Measurements from ENCODE around the gene NDUFAF4. TPM values are rescaled to one million over a fixed set of nuclear protein-coding genes. Genes with fewer than 3 reads are reported as not detected.

NDUFAF4 gene
- total and polyA plus RNA-seq, 8 donors, result 2.9 to 30.1 (median 11.0) TPM

GRCh38 chr6:96899451-96899998 is 1.8 kb upstream of the NDUFAF4 start:
- Histone ChIP-seq H3K27me3 (no peaks in the 10 kb centered on the region), H3K36me3 (peaks cover under 1 to 16% (median 13%) of the 10 kb centered on the region in 4 donors), H3K27ac (peak overlapping the region in 2 of 5 donors; percentile 92 to 93), H3K4me3 (no peak overlapping the region), H3K4me1 (peaks cover 0 to 40% (median 29%) of the 10 kb centered on the region in 4 donors), H3K9me3 (no peaks in the 10 kb centered on the region)
- DNase-seq, result peak in 1 of 2 donors; percentile 11
- TF ChIP-seq POLR2AphosphoS5 (IDR thresholded peaks at IDR 0.05), result no peak
- no peak for TF ChIP-seq POLR2A (IDR thresholded peaks at IDR 0.05)
- TF ChIP-seq EP300 (IDR thresholded peaks at IDR 0.05), result no peak
- TF ChIP-seq, protein P1, sequence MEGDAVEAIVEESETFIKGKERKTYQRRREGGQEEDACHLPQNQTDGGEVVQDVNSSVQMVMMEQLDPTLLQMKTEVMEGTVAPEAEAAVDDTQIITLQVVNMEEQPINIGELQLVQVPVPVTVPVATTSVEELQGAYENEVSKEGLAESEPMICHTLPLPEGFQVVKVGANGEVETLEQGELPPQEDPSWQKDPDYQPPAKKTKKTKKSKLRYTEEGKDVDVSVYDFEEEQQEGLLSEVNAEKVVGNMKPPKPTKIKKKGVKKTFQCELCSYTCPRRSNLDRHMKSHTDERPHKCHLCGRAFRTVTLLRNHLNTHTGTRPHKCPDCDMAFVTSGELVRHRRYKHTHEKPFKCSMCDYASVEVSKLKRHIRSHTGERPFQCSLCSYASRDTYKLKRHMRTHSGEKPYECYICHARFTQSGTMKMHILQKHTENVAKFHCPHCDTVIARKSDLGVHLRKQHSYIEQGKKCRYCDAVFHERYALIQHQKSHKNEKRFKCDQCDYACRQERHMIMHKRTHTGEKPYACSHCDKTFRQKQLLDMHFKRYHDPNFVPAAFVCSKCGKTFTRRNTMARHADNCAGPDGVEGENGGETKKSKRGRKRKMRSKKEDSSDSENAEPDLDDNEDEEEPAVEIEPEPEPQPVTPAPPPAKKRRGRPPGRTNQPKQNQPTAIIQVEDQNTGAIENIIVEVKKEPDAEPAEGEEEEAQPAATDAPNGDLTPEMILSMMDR (IDR thresholded peaks at IDR 0.05), result no peak
- intact Hi-C loops (cut with DNase I; ENCODE audit: low total_unique reads), result no loop called here
- WGBS, 5 donors, result 77 to 95% (median 87%) methylated on average over 2 of the region's 2 CpGs

DNA sequence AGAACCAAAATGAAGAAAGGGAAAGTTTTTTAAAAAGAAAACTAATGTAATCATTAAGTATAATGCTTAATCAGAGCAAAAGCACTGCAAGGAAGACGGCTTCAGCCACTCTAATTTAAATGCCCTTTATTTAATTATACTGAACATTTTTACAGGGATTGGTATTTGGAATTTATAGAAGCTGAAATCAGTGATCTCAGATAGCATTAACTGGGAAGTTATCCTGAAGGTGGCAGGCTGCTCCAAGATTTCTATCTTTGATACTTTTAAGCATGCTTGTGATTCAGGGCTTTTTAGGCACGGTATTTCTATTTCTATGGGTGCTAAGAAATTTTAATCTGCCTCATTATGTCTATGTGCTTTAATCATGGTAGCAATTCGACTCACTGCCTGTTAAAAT is 1.3 kb upstream of the NDUFAF4 start:
- H3K9me3 ChIP-seq, result no peaks in the 10 kb centered on the region
- peak overlapping the region in 4 of 5 donors; percentile 90 to 97 (median 92) for H3K27ac ChIP-seq
- no peaks in the 10 kb centered on the region for H3K27me3 ChIP-seq
- TF ChIP-seq, protein P1 (IDR thresholded peaks at IDR 0.05), result peak in 2 of 7 experiments; percentile 33 to 44
- TF ChIP-seq EP300 (IDR thresholded peaks at IDR 0.05), result no peak
- DNase-seq, result peak in 1 of 2 donors; percentile 71
- intact Hi-C loops (cut with DNase I; ENCODE audit: low total_unique reads), result no loop called here
- peaks cover 5 to 21% (median 19%) of the 10 kb centered on the region in 4 donors for H3K36me3 ChIP-seq
- no peak overlapping the region for H3K4me3 ChIP-seq
- peaks cover 0 to 44% (median 29%) of the 10 kb centered on the region in 4 donors for H3K4me1 ChIP-seq
- WGBS, 5 donors, result 23 to 35% (median 31%) methylated on average over 3 of the region's 3 CpGs

DNA sequence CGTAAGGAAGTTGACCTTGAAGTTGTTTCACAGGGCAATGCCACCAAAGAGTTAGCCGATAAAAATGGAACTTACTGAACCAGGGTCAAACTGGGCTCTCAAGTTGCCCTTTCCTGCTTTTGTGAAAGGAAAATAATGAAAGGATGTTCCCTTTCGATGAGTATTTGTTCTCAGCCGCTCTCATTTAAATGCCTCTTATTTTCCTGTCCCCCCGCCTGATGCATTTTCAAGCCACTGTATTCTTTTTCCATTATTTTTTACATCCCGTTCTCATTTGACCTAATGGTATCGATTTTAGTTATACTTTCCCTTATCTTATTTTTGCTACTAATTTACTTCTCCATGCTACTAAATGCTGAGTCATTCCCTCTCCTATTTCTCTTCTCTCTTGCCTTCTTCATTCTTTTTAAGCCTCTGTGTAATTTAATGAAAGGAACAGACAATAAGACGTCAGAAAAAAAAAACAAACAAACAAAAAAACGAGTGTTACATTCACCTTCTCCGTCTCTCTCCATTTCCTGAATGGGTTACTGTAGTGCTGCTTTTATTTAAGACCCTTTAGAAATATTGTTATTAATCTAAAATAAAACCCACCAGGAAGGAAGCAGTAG is 655 bp upstream of the NDUFAF4 start:
- intact Hi-C loops (cut with DNase I; ENCODE audit: low total_unique reads), result no loop called here

DNA sequence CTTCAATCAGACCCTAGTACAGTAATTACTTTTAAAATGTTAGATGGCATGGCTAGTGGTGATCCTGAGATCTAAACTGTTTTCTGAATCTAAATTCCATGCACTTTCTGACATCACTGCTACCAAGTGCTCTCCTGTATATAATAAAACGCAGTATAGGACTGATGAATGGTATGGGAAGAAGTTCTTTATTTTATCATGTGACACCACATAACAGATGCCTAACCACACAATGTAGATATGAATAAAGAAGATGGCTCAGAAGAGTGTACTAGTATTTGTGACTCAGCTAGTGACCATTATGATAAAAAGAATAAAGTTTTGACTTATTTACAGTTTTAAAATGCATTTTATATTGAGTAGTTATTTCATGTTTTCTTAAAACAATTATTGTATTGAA is 8.5 kb downstream of the NDUFAF4 start:
- no peak for DNase-seq
- H3K4me1 ChIP-seq, result peaks cover 0 to 6% (median 1%) of the 10 kb centered on the region in 4 donors
- TF ChIP-seq EP300 (IDR thresholded peaks at IDR 0.05), result no peak
- no peak for TF ChIP-seq POLR2AphosphoS5 (IDR thresholded peaks at IDR 0.05)
- TF ChIP-seq, protein P1 (IDR thresholded peaks at IDR 0.05), result no peak
- TF ChIP-seq POLR2A (IDR thresholded peaks at IDR 0.05), result no peak

More for the DNA sequence above, 655 bp upstream of the NDUFAF4 start:
- peaks cover 9 to 27% (median 24%) of the 10 kb centered on the region in 4 donors for H3K36me3 ChIP-seq
- DNase-seq, result no peak
- H3K27me3 ChIP-seq, result no peaks in the 10 kb centered on the region
- H3K4me3 ChIP-seq, result peak overlapping the region; percentile 79 to 97 (median 86)
- peaks cover 0 to 46% (median 29%) of the 10 kb centered on the region in 4 donors for H3K4me1 ChIP-seq
- TF ChIP-seq POLR2A (IDR thresholded peaks at IDR 0.05), result no peak
- TF ChIP-seq, protein P1 (IDR thresholded peaks at IDR 0.05), result no peak
- TF ChIP-seq POLR2AphosphoS5 (IDR thresholded peaks at IDR 0.05), result no peak
- TF ChIP-seq EP300 (IDR thresholded peaks at IDR 0.05), result no peak
- no peaks in the 10 kb centered on the region for H3K9me3 ChIP-seq
- 1 to 2% (median 1%) methylated on average over 10 of the region's 10 CpGs for WGBS, 5 donors
- H3K27ac ChIP-seq, result peak overlapping the region; percentile 90 to 97 (median 92)

More for the DNA sequence above, 8.5 kb downstream of the NDUFAF4 start:
- intact Hi-C loops (cut with DNase I; ENCODE audit: low total_unique reads), result no loop called here
- H3K27me3 ChIP-seq, result no peaks in the 10 kb centered on the region
- 0 to 62% (median 0%) methylated on average over 1 of the region's 1 CpG for WGBS, 5 donors
- H3K4me3 ChIP-seq, result no peak overlapping the region
- peaks cover 26 to 47% (median 45%) of the 10 kb centered on the region in 4 donors for H3K36me3 ChIP-seq
- H3K9me3 ChIP-seq, result no peaks in the 10 kb centered on the region
- no peak overlapping the region for H3K27ac ChIP-seq

All from stomach (tissue), 9 donors.